IMR-90 (cell line): ENCODE results near the gene BARX1. TPM values are rescaled to one million over a fixed set of nuclear protein-coding genes. Genes with fewer than 3 reads are reported as not detected.

ENCODE experiments used
- ATAC-seq: fragments of 200-7000 bp; cut with Tn5 transposase; 2 replicates; pipeline ENCODE4 v1.9.1; 2020; ENCODE audit warnings: low read depth, mild to moderate bottlenecking, moderate library complexity
- BruUV-seq: library from RNA; stranded (reverse); fragments of 400-500 nt; replicated peaks from 2 replicates; lab custom pipeline; 2021; lab: Mats Ljungman, UMichigan
- CTCF ChIA-PET: fragments of 300-600 bp; formaldehyde crosslinking; extraction: SDS; loops from one replicate; lab custom pipeline; 2021; ENCODE audit warnings: antibody characterized with exemption; lab: Yijun Ruan, JAX
- POLR2A ChIA-PET: fragments of 300-600 bp; sonication (Branson Sonifier 250); formaldehyde crosslinking; loops from one replicate; lab custom pipeline; 2022; ENCODE audit warnings: antibody characterized with exemption; ENCODE audit not compliant: unreplicated experiment; lab: Charles Lee
- DNase-seq: peaks from one replicate; pipeline ENCODE4 v3.0.0; 2013
- H2AFZ ChIP-seq: replicated peaks from 2 replicates; pipeline ENCODE3; 2013; ENCODE audit warnings: low read length, mild to moderate bottlenecking; ENCODE audit not compliant: poor library complexity
- H2AK5ac ChIP-seq: 2 replicates; pipeline ENCODE4 v1.6.1; 2013; ENCODE audit warnings: low read depth, low read length, inconsistent platforms
- H2AK9ac ChIP-seq: replicated peaks from 2 replicates; pipeline ENCODE3; 2013; ENCODE audit warnings: mild to moderate bottlenecking, low read depth, low read length, moderate library complexity; ENCODE audit not compliant: poor library complexity
- H2BK120ac ChIP-seq: 2 replicates; pipeline ENCODE4 v1.6.1; 2013; ENCODE audit warnings: low read depth, low read length, inconsistent platforms
- H2BK15ac ChIP-seq: 3 replicates; pipeline ENCODE4 v1.6.1; 2013; ENCODE audit warnings: low read depth, low read length, inconsistent platforms
- H2BK20ac ChIP-seq: 2 replicates; pipeline ENCODE4 v1.6.1; 2013; ENCODE audit warnings: low read depth, mild to moderate bottlenecking, inconsistent platforms, low read length, moderate library complexity
- H2BK5ac ChIP-seq: 2 replicates; pipeline ENCODE4 v1.6.1; 2013; ENCODE audit warnings: mild to moderate bottlenecking, low read depth, low read length, inconsistent platforms; ENCODE audit not compliant: poor library complexity, severe bottlenecking
- H3K14ac ChIP-seq: replicated peaks from 2 replicates; pipeline ENCODE4 v1.6.1; 2013; ENCODE audit warnings: low read depth, low read length, inconsistent platforms
- H3K18ac ChIP-seq: 2 replicates; pipeline ENCODE4 v1.6.1; 2013; ENCODE audit warnings: low read depth, low read length, control low read depth
- H3K23ac ChIP-seq: 2 replicates; pipeline ENCODE4 v1.6.1; 2013; ENCODE audit warnings: low read depth, low read length, inconsistent platforms
- H3K27ac ChIP-seq: 2 replicates; pipeline ENCODE4 v1.5.1; 2013; ENCODE audit warnings: mild to moderate bottlenecking, control low read depth, low read length; ENCODE audit not compliant: insufficient read depth
- H3K27me3 ChIP-seq: 2 replicates; pipeline ENCODE4 v1.6.1; 2013; ENCODE audit warnings: low read length; ENCODE audit not compliant: control insufficient read depth, insufficient read depth
- H3K36me3 ChIP-seq: 2 replicates; pipeline ENCODE4 v1.6.1; 2013; ENCODE audit warnings: low read length, mixed read lengths; ENCODE audit not compliant: control insufficient read depth, insufficient read depth
- H3K4ac ChIP-seq: 2 replicates; pipeline ENCODE4 v1.6.1; 2013; ENCODE audit warnings: low read depth, low read length, inconsistent platforms
- H3K4me1 ChIP-seq: 2 replicates; pipeline ENCODE4 v1.6.1; 2013; ENCODE audit warnings: low read length, mixed read lengths; ENCODE audit not compliant: control insufficient read depth, insufficient read depth
- H3K4me2 ChIP-seq: 2 replicates; pipeline ENCODE4 v1.6.1; 2013; ENCODE audit warnings: low read depth, mild to moderate bottlenecking, control low read depth, low read length, moderate library complexity
- H3K4me3 ChIP-seq: 2 replicates; pipeline ENCODE4 v1.5.1; 2013; ENCODE audit warnings: low read depth, mild to moderate bottlenecking, control low read depth, low read length, moderate library complexity; ENCODE audit not compliant: insufficient read depth
- H3K56ac ChIP-seq: 2 replicates; pipeline ENCODE4 v1.6.1; 2013; ENCODE audit warnings: low read length, inconsistent platforms; ENCODE audit not compliant: insufficient read depth; ENCODE audit errors: extremely low read depth
- H3K79me1 ChIP-seq, 2 experiments: 2 replicates each; pipeline ENCODE4 v1.6.1; 2013; ENCODE audit warnings: low read length in 2 of 2, inconsistent platforms in 1 of 2, low read depth in 1 of 2
- H3K9ac ChIP-seq: 2 replicates; pipeline ENCODE4 v1.6.1; 2013; ENCODE audit warnings: low read depth, low read length, control low read depth
- H3K9me1 ChIP-seq: 2 replicates; pipeline ENCODE4 v1.6.1; 2013; ENCODE audit warnings: low read length, inconsistent platforms; ENCODE audit not compliant: insufficient read depth
- H3K9me3 ChIP-seq: 2 replicates; pipeline ENCODE4 v1.6.1; 2013; ENCODE audit warnings: low read length; ENCODE audit not compliant: control insufficient read depth, insufficient read depth
- H4K20me1 ChIP-seq: 2 replicates; pipeline ENCODE4 v1.6.1; 2013; ENCODE audit warnings: low read length, inconsistent platforms; ENCODE audit not compliant: insufficient read depth
- H4K5ac ChIP-seq: 2 replicates; pipeline ENCODE4 v1.6.1; 2013; ENCODE audit warnings: mild to moderate bottlenecking, low read depth, low read length, control low read depth
- H4K8ac ChIP-seq, 2 experiments: 2 replicates each; pipeline ENCODE4 v1.6.1; 2013; ENCODE audit warnings: low read depth in 2 of 2, low read length in 2 of 2, control low read depth in 1 of 2, inconsistent platforms in 1 of 2
- H4K91ac ChIP-seq: 2 replicates; pipeline ENCODE4 v1.6.1; 2013; ENCODE audit warnings: low read depth, low read length, inconsistent platforms; ENCODE audit not compliant: insufficient read depth
- BHLHE40 ChIP-seq: fragments of 150-350 bp; IDR thresholded peaks from 2 replicates; pipeline ENCODE4 v1.6.1; 2016; ENCODE audit warnings: mild to moderate bottlenecking, low read depth, low read length
- CEBPB ChIP-seq: IDR thresholded peaks from 2 replicates; pipeline ENCODE4 v1.6.1; 2012; ENCODE audit warnings: low read depth, low read length, improper control_type of control experiment
- CHD1 ChIP-seq: IDR thresholded peaks from 2 replicates; pipeline ENCODE4 v1.6.1; 2012; ENCODE audit warnings: low read depth, low read length, improper control_type of control experiment
- CTCF ChIP-seq: conservative IDR thresholded peaks from 2 replicates; pipeline ENCODE4 v1.5.1; 2012; ENCODE audit warnings: mild to moderate bottlenecking, low read depth, low read length, improper control_type of control experiment
- ELK1 ChIP-seq: fragments of 150-350 bp; IDR thresholded peaks from 2 replicates; pipeline ENCODE4 v1.6.1; 2016; ENCODE audit warnings: low read depth, mild to moderate bottlenecking, low read length, moderate library complexity, borderline replicate concordance
- FOS ChIP-seq: fragments of 150-350 bp; IDR thresholded peaks from 2 replicates; pipeline ENCODE4 v1.6.1; 2016; ENCODE audit warnings: low read depth, low read length
- MAFK ChIP-seq: IDR thresholded peaks from 2 replicates; pipeline ENCODE4 v1.6.1; 2012; ENCODE audit warnings: low read depth, low read length, improper control_type of control experiment
- MAZ ChIP-seq: IDR thresholded peaks from 2 replicates; pipeline ENCODE4 v1.6.1; 2012; ENCODE audit warnings: low read depth, mild to moderate bottlenecking, low read length, improper control_type of control experiment, moderate library complexity, borderline replicate concordance
- NFE2L2 ChIP-seq: fragments of 150-350 bp; IDR thresholded peaks from 2 replicates; pipeline ENCODE4 v1.6.1; 2016; ENCODE audit warnings: low read depth, mild to moderate bottlenecking, low read length
- POLR2A ChIP-seq: IDR thresholded peaks from 2 replicates; pipeline ENCODE4 v1.6.1; 2012; ENCODE audit warnings: mild to moderate bottlenecking, low read depth, low read length
- RAD21 ChIP-seq: IDR thresholded peaks from 2 replicates; pipeline ENCODE4 v1.6.1; 2012; ENCODE audit warnings: low read length, improper control_type of control experiment
- RCOR1 ChIP-seq: IDR thresholded peaks from 2 replicates; pipeline ENCODE4 v1.6.1; 2012; ENCODE audit warnings: mild to moderate bottlenecking, low read length, improper control_type of control experiment; ENCODE audit not compliant: insufficient replicate concordance
- RFX5 ChIP-seq: IDR thresholded peaks from 2 replicates; pipeline ENCODE4 v1.8.0; 2012; ENCODE audit warnings: low read depth, mild to moderate bottlenecking, low read length, moderate library complexity
- USF2 ChIP-seq: fragments of 150-350 bp; IDR thresholded peaks from 2 replicates; pipeline ENCODE4 v1.6.1; 2017; ENCODE audit warnings: mild to moderate bottlenecking, antibody characterized with exemption, low read length, low read depth
- WGBS, 2 experiments: methylation state at CpG; one replicate each; pipeline versions ENCODE4 v1.1.5 to v1.1.7; 2013; ENCODE audit warnings: missing lambda C conversion rate in 2 of 2; ENCODE audit not compliant: insufficient read length in 1 of 2; ENCODE audit errors: extremely low coverage in 2 of 2; 5-methylcytosine and 5-hydroxymethylcytosine counted together
- dilution Hi-C: fragments of 300-500 bp; cut with HindIII; formaldehyde crosslinking; loops from one replicate; pipeline ENCODE4 v1.14.3; 2018; ENCODE audit warnings: low sequenced_read_pairs; ENCODE audit not compliant: unreplicated experiment
- in situ Hi-C: fragments of 300-500 bp; cut with MboI; formaldehyde crosslinking; loops from 3 replicates; pipeline ENCODE4 v1.14.3; 2019; ENCODE audit warnings: low sequenced_read_pairs, inconsistent platforms, mixed read lengths
- intact Hi-C: fragments of 100-400 bp; cut with micrococcal nuclease; formaldehyde crosslinking; loops from 2 replicates; pipeline ENCODE4 v1.10.0; 2022
- polyA plus RNA-seq, 3 experiments: library from polyadenylated mRNA; depleted of rRNA; stranded (reverse); fragments of >200 nt; gene quantifications; 2 replicates each; pipeline ENCODE4 v1.2.3, GENCODE V29; 2012; ENCODE audit warnings: low replicate concordance in 1 of 3
- total RNA-seq: library from RNA; depleted of rRNA; stranded (reverse); fragments of >200 nt; gene quantifications from 2 replicates; pipeline ENCODE4 v1.2.3, GENCODE V29; 2012

The BARX1 gene
- total and polyA plus RNA-seq, 2 of the 4 experiments (the other 2 are of a cell fraction), result not detected

GRCh38 chr9:93968451-93969327 lies 13.5 kb upstream of the BARX1 start:
- Histone ChIP-seq H4K20me1 (no peaks in the 10 kb centered on the region), H3K79me1 (no peaks in the 10 kb centered on the region), H3K27ac (no peak overlapping the region), H3K9me3 (no peaks in the 10 kb centered on the region), H3K18ac (no peak overlapping the region; the same call in 1 of the 2 replicates), H3K4ac (no peak overlapping the region), H3K9me1 (no peaks in the 10 kb centered on the region), H4K91ac (no peak overlapping the region; the same call in 1 of the 2 replicates), H2BK5ac (no peak overlapping the region), H2BK20ac (no peak overlapping the region), H4K8ac (no peak overlapping the region), H3K23ac (no peak overlapping the region), H2AK9ac (no peak overlapping the region), H3K9ac (no peak overlapping the region), H4K5ac (no peak overlapping the region), H3K4me2 (no peak overlapping the region), H2BK120ac (no peak overlapping the region), H2AFZ (peak overlapping the region; percentile 12), H2BK15ac (no peak overlapping the region), H2AK5ac (no peak overlapping the region), H3K4me1 (peaks cover 7% of the 10 kb centered on the region; the same call in 1 of the 2 replicates), H3K14ac (no peak overlapping the region), H3K27me3 (peaks cover 11% of the 10 kb centered on the region), H3K4me3 (no peak overlapping the region), H3K56ac (no peak overlapping the region), H3K36me3 (no peaks in the 10 kb centered on the region)
- intact Hi-C loops, result loop anchor here (10.0 kb wide), 1 partner anchor 804 kb away; no protein-coding TSS in a partner anchor
- no TSS peak for BruUV-seq
- DNase-seq (peak; percentile 59), ATAC-seq (peak; percentile 87)
- dilution Hi-C loops, result no loop called here
- in situ Hi-C loops, result loop anchor here (25.0 kb wide), 2 partner anchors 556 to 806 kb away; no protein-coding TSS in a partner anchor
- ChIA-PET CTCF (interaction anchor here (0.7 kb wide), 1 partner anchor 100 kb away, joined by 3 read pairs; no protein-coding TSS in a partner anchor), POLR2A (no interaction called here)
- 58% methylated on average over 12 of the region's 25 CpGs; no CpG with 5 or more reads in 1 of the 2 experiments for WGBS, 2 experiments
- TF ChIP-seq RFX5 (no peak), CEBPB (no peak), ELK1 (no peak), POLR2A (no peak), CTCF (no peak), RAD21 (no peak), FOS (peak; percentile 67; the same call in 1 of the 2 replicates), RCOR1 (no peak), CHD1 (no peak), MAFK (no peak), NFE2L2 (no peak), USF2 (peak; percentile 59; the same call in 1 of the 2 replicates), MAZ (peak; percentile 56; the same call in 1 of the 2 replicates), BHLHE40 (peak; percentile 65; the same call in 1 of the 2 replicates)
